SW 1271 (cell line): ENCODE measurements around the gene DAPK3.

ENCODE experiments used
- DNase-seq, 2 experiments: peaks; one replicate each; lab custom pipeline; 2025; lab: John Stamatoyannopoulos, UW

The DAPK3 gene

GRCh38 chr19:3910105-3910504, 60.8 kb downstream of the DAPK3 start:
- no peak for DNase-seq
